Epidermal melanocyte (primary cell): ENCODE results near the gene GMIP.
A peak's percentile ranks its signal among the peaks of the same experiment; 100 is the strongest.

Source experiments
- DNase-seq: peaks from one replicate; pipeline ENCODE4 v3.0.0; 2011; ENCODE audit warnings: low spot score; ENCODE audit not compliant: insufficient read length

Gene GMIP

GRCh38 chr19:19661141-19661674 is 17.8 kb upstream of the GMIP start:
- no peak for DNase-seq

- DNase-seq, result no peak
These were observed 16.3 kb upstream of the GMIP start for GRCh38 chr19:19659646-19660245.

GRCh38 chr19:19657397-19657783 is 13.9 kb upstream of the GMIP start:
- DNase-seq, result peak; percentile 9

GRCh38 chr19:19656451-19657396 is 13.3 kb upstream of the GMIP start:
- peak; percentile 8 for DNase-seq

GRCh38 chr19:19655641-19656343 is 12.3 kb upstream of the GMIP start:
- DNase-seq, result peak; percentile 8

- peak; percentile 3 for DNase-seq
These were observed 11.7 kb upstream of the GMIP start for GRCh38 chr19:19655051-19655594.

- peak; percentile 5 for DNase-seq
These were observed 11.0 kb upstream of the GMIP start for GRCh38 chr19:19654441-19654840.

GRCh38 chr19:19653597-19654147 is 10.2 kb upstream of the GMIP start:
- DNase-seq, result peak; percentile 5

- DNase-seq, result peak; percentile 8
These were observed 9.2 kb upstream of the GMIP start for GRCh38 chr19:19652482-19653295.

GRCh38 chr19:19651076-19651475 is 7.6 kb upstream of the GMIP start:
- DNase-seq, result peak; percentile 10

GRCh38 chr19:19650331-19650730 is 6.9 kb upstream of the GMIP start:
- DNase-seq, result peak; percentile 8

GRCh38 chr19:19649580-19649995 is 6.1 kb upstream of the GMIP start:
- peak; percentile 8 for DNase-seq

- peak; percentile 3 for DNase-seq
These were observed 5.7 kb upstream of the GMIP start for GRCh38 chr19:19649155-19649554.

- DNase-seq, result no peak
These were observed 3.8 kb upstream of the GMIP start for GRCh38 chr19:19647037-19647835.

- DNase-seq, result no peak
These were observed 1.9 kb upstream of the GMIP start for GRCh38 chr19:19645233-19645870.

GRCh38 chr19:19644054-19644388 is 564 bp upstream of the GMIP start:
- DNase-seq, result no peak

- DNase-seq, result peak; percentile 66
These were observed 825 bp downstream of the GMIP start for GRCh38 chr19:19642506-19643157.

- DNase-seq, result no peak
These were observed 5.8 kb downstream of the GMIP start for GRCh38 chr19:19637523-19638251.
